COLO668 (cell line): Measurements from ENCODE around the gene DEPDC5.
"Not testable (repeated sequence)": the region's sequence is repeated elsewhere in the genome, so short reads cannot be mapped to it uniquely, and the experiment has no call there.

Experiments
- DNase-seq: peaks from one replicate; lab custom pipeline; 2025; ENCODE audit not compliant: unreplicated experiment; lab: John Stamatoyannopoulos, UW

Gene DEPDC5

GRCh38 chr22:31753634-31754501, at the start of gene DEPDC5:
TSS of gene DEPDC5 (plus strand) at chr22:31754019. CDS start at chr22:31754922, 903 bp downstream.
- DNase-seq: peak; percentile 98

GRCh38 chr22:31707519-31707918, 46.3 kb upstream of the DEPDC5 start:
- DNase-seq: no peak

- not testable (repeated sequence) for DNase-seq
These were observed 42.6 kb upstream of the DEPDC5 start for GRCh38 chr22:31711226-31711625.

- no peak for DNase-seq
These were observed 38.6 kb upstream of the DEPDC5 start for GRCh38 chr22:31715147-31715778.

GRCh38 chr22:31719850-31720471, 33.9 kb upstream of the DEPDC5 start:
- DNase-seq: no peak

GRCh38 chr22:31723723-31724122, 30.1 kb upstream of the DEPDC5 start:
- no peak for DNase-seq

- DNase-seq: no peak
These were observed 27.1 kb upstream of the DEPDC5 start for GRCh38 chr22:31726692-31727091.

- no peak for DNase-seq
These were observed 25.0 kb upstream of the DEPDC5 start for GRCh38 chr22:31728857-31729256.

GRCh38 chr22:31730344-31730711, 23.5 kb upstream of the DEPDC5 start:
- no peak for DNase-seq

- no peak for DNase-seq
These were observed 21.6 kb upstream of the DEPDC5 start for GRCh38 chr22:31732089-31732829.

GRCh38 chr22:31733580-31734079, 20.2 kb upstream of the DEPDC5 start:
- no peak for DNase-seq

GRCh38 chr22:31734512-31734911, 19.3 kb upstream of the DEPDC5 start:
- no peak for DNase-seq

GRCh38 chr22:31736458-31736857, 17.4 kb upstream of the DEPDC5 start:
- DNase-seq: no peak

- DNase-seq: no peak
These were observed 15.9 kb upstream of the DEPDC5 start for GRCh38 chr22:31737932-31738331.

- DNase-seq: no peak
These were observed 15.3 kb upstream of the DEPDC5 start for GRCh38 chr22:31738566-31738965.

- DNase-seq: no peak
These were observed 14.0 kb upstream of the DEPDC5 start for GRCh38 chr22:31739795-31740201.

- DNase-seq: not testable (repeated sequence)
These were observed 13.5 kb upstream of the DEPDC5 start for GRCh38 chr22:31740314-31740713.

- no peak for DNase-seq
These were observed 11.7 kb upstream of the DEPDC5 start for GRCh38 chr22:31742115-31742514.

GRCh38 chr22:31742682-31743081, 11.1 kb upstream of the DEPDC5 start:
- no peak for DNase-seq

- DNase-seq: no peak
These were observed 9.9 kb upstream of the DEPDC5 start for GRCh38 chr22:31743871-31744270.

GRCh38 chr22:31747441-31747840, 6.4 kb upstream of the DEPDC5 start:
- DNase-seq: no peak
